ENCODE measurements around the gene GUCA2A. TPM values are rescaled to one million over a fixed set of nuclear protein-coding genes. Genes with fewer than 3 reads are reported as not detected.

GUCA2A gene
- total and polyA plus RNA-seq, 2 of the 8 experiments (the other 6 are each of a cell fraction or from before 2014, with no cell fraction given): not detected

DNA sequence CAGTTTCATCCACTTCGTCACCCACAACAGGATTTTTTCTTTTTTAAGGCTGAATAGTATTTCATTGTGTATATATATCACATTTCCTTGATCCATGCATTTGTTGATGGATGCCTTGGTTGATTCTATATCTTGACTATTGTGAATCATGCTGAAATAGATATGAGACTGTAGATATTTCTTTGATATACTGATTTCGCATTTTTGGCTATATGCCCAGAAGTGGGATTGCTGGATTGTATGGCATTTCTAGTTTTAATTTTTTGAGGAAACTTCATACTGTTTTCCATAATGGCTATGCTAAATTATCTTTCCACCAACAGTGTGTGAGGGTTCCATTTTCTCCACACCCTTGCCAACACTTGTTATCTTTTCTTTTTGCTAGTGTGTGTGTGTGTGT is 6.4 kb downstream of the GUCA2A start:
- H3K23me2 ChIP-seq (ENCODE audit: low read depth, low read length): no peaks in the 10 kb centered on the region; the same call in 1 of the 2 replicates
- no peak overlapping the region for H3K4ac ChIP-seq (replicated peaks; ENCODE audit: insufficient read length, low read depth, low read length)
- H2BK5ac ChIP-seq (ENCODE audit: low read depth, low read length): no peak overlapping the region
- no peak overlapping the region for H3K9ac ChIP-seq (replicated peaks in 1 of 4; ENCODE audit: extremely low read depth in 1 of 4, low read depth in 3 of 4, low read length in 3 of 4)
- FAIRE-seq (no peak), DNase-seq (ENCODE audit: low read depth in 1 of 2, low spot score in 2 of 2) (no peak)
- no peak overlapping the region for H3K27ac ChIP-seq (ENCODE audit: low read depth, low read length)
- no peak overlapping the region for H3K56ac ChIP-seq (replicated peaks; ENCODE audit: insufficient read length, low read depth, low read length)
- no peak overlapping the region for H4K8ac ChIP-seq (ENCODE audit: extremely low read depth, insufficient read depth, low read length)
- 91% methylated on average over 2 of the region's 2 CpGs; no CpG with 5 or more reads in 1 of the 2 experiments for whole genome bisulfite sequencing, 2 experiments (ENCODE audit: extremely low coverage in 1 of 2, insufficient coverage in 1 of 2, insufficient read length in 1 of 2, insufficient replicate concordance in 2 of 2, low coverage in 1 of 2, low lambda C conversion rate in 2 of 2, missing lambda C conversion rate in 1 of 2)
- no peaks in the 10 kb centered on the region for H3K79me1 ChIP-seq (ENCODE audit: low read depth, low read length)
- no peak overlapping the region for H2BK12ac ChIP-seq (ENCODE audit: low read depth, low read length)
- H3K36me3 ChIP-seq (ENCODE audit: control insufficient read depth in 2 of 4, insufficient read depth in 4 of 4, low read length in 3 of 4): no peaks in the 10 kb centered on the region
- TF ChIP-seq SIRT6 (IDR thresholded peaks at IDR 0.05; ENCODE audit: low read length) (no peak), TEAD4 (IDR thresholded peaks at IDR 0.05; ENCODE audit: low read depth, low read length) (no peak), RAD21 (IDR thresholded peaks at IDR 0.05 in 1 of 2, conservative IDR thresholded peaks at IDR 0.05 in 1 of 2; ENCODE audit: low read depth in 2 of 2, low read length in 2 of 2) (no peak), CEBPB (IDR thresholded peaks at IDR 0.05; ENCODE audit: low read depth, low read length) (no peak)
- TF ChIP-seq, protein P1, sequence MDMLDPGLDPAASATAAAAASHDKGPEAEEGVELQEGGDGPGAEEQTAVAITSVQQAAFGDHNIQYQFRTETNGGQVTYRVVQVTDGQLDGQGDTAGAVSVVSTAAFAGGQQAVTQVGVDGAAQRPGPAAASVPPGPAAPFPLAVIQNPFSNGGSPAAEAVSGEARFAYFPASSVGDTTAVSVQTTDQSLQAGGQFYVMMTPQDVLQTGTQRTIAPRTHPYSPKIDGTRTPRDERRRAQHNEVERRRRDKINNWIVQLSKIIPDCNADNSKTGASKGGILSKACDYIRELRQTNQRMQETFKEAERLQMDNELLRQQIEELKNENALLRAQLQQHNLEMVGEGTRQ (IDR thresholded peaks at IDR 0.05; ENCODE audit: low read length): no peak
- H3K18ac ChIP-seq (ENCODE audit: extremely low read depth, low read length): no peak overlapping the region
- no peak overlapping the region for H2AK5ac ChIP-seq (ENCODE audit: low read depth, low read length)
- no peaks in the 10 kb centered on the region for H3K4me1 ChIP-seq (replicated peaks in 1 of 4; ENCODE audit: control insufficient read depth in 3 of 4, insufficient read depth in 4 of 4, low read length in 3 of 4)
- H3K79me2 ChIP-seq (ENCODE audit: control insufficient read depth in 1 of 2, insufficient read depth in 2 of 2, low read length in 2 of 2): no peaks in the 10 kb centered on the region
- H2BK120ac ChIP-seq (replicated peaks; ENCODE audit: low read depth, low read length): no peak overlapping the region
- H2AFZ ChIP-seq (ENCODE audit: low read length): no peak overlapping the region
- no peaks in the 10 kb centered on the region for H3K27me3 ChIP-seq (replicated peaks in 1 of 4; ENCODE audit: control insufficient read depth in 3 of 4, extremely low read depth in 1 of 4, insufficient read depth in 3 of 4, low read length in 3 of 4)
- no peak overlapping the region for H4K91ac ChIP-seq (replicated peaks; ENCODE audit: insufficient read length, low read length)
- no peak overlapping the region for H2BK20ac ChIP-seq (ENCODE audit: low read length)
- no peak overlapping the region for H3K4me2 ChIP-seq (ENCODE audit: insufficient read depth in 1 of 2, low read depth in 2 of 2, low read length in 2 of 2)
- POLR2A ChIA-PET (ENCODE audit: partially characterized antibody): no interaction called here
- no peak overlapping the region for H3K23ac ChIP-seq (ENCODE audit: insufficient read length)
- H4K20me1 ChIP-seq (replicated peaks in 1 of 2; ENCODE audit: control insufficient read depth in 1 of 2, insufficient read depth in 2 of 2, low read length in 2 of 2): no peaks in the 10 kb centered on the region
- H3K4me3 ChIP-seq (ENCODE audit: extremely low read depth in 1 of 4, insufficient read depth in 2 of 4, low read depth in 3 of 4, low read length in 4 of 4): no peak overlapping the region
- CTCF ChIA-PET (ENCODE audit: partially characterized antibody): interaction anchor here (0.6 to 6.7 kb wide), 5 partner anchors 14 to 769 kb away, joined by 3 to 50 read pairs (median 3); no protein-coding TSS in a partner anchor
- no peak overlapping the region for H2BK15ac ChIP-seq (ENCODE audit: low read length)
- no peaks in the 10 kb centered on the region for H3K9me3 ChIP-seq (ENCODE audit: insufficient read depth in 2 of 2, low read depth in 1 of 2, low read length in 1 of 2)
- no peak overlapping the region for H4K5ac ChIP-seq (ENCODE audit: insufficient read length, low read depth, low read length)
- H3K14ac ChIP-seq (ENCODE audit: insufficient read length): no peak overlapping the region

Data from H1 (cell line).